GM23338 (cell line): Measurements from ENCODE around the gene CACNA1C. TPM values are rescaled to one million over a fixed set of nuclear protein-coding genes. Genes with fewer than 3 reads are reported as not detected.

Experiments used
- ATAC-seq: fragments of 200-7000 bp; cut with Tn5 transposase; 3 replicates; pipeline ENCODE4 v1.9.1; 2020
- DNase-seq: peaks from one replicate; pipeline ENCODE4 v3.0.0-alpha.2; 2015; ENCODE audit warnings: low spot score
- H2AFZ ChIP-seq: fragments of 200-600 bp; sonication (generic); 2 replicates; pipeline ENCODE4 v1.8.0; 2016; ENCODE audit warnings: antibody characterized with exemption, mild to moderate bottlenecking, moderate library complexity
- H3F3A ChIP-seq: fragments of 200-600 bp; sonication (generic); replicated peaks from 2 replicates; pipeline ENCODE4 v1.8.0; 2017; ENCODE audit warnings: antibody characterized with exemption, mixed run types, low read depth
- H3K27ac ChIP-seq: fragments of 200-600 bp; sonication (generic); 2 replicates; pipeline ENCODE4 v1.6.1; 2016; ENCODE audit warnings: low read depth
- H3K27me3 ChIP-seq: fragments of 200-600 bp; sonication (generic); 2 replicates; pipeline ENCODE4 v1.8.0; 2016; ENCODE audit warnings: mild to moderate bottlenecking, mixed run types, moderate library complexity; ENCODE audit not compliant: insufficient read depth
- H3K36me3 ChIP-seq: fragments of 200-600 bp; sonication (generic); 2 replicates; pipeline ENCODE4 v1.8.0; 2016; ENCODE audit warnings: mild to moderate bottlenecking; ENCODE audit not compliant: insufficient read depth
- H3K4me1 ChIP-seq: fragments of 200-600 bp; sonication (generic); 2 replicates; pipeline ENCODE4 v1.8.0; 2016; ENCODE audit warnings: mild to moderate bottlenecking, moderate library complexity; ENCODE audit not compliant: insufficient read depth
- H3K4me2 ChIP-seq: fragments of 200-600 bp; sonication (generic); 2 replicates; pipeline ENCODE4 v1.7.1; 2017; ENCODE audit warnings: mixed run types
- H3K4me3 ChIP-seq: fragments of 200-600 bp; sonication (generic); 2 replicates; pipeline ENCODE4 v1.6.1; 2016; ENCODE audit warnings: mixed run types
- H3K79me2 ChIP-seq: fragments of 200-600 bp; sonication (generic); replicated peaks from 2 replicates; pipeline ENCODE4 v1.8.0; 2017; ENCODE audit warnings: mild to moderate bottlenecking; ENCODE audit not compliant: insufficient read depth
- H3K9me2 ChIP-seq: fragments of 200-600 bp; sonication (generic); 2 replicates; pipeline ENCODE4 v1.8.0; 2017; ENCODE audit not compliant: insufficient read depth
- H4K20me1 ChIP-seq: fragments of 200-600 bp; sonication (generic); replicated peaks from 2 replicates; pipeline ENCODE4 v1.8.0; 2017; ENCODE audit warnings: mild to moderate bottlenecking; ENCODE audit not compliant: insufficient read depth
- H3K27ac Mint-ChIP-seq: 2 replicates; pipeline ENCODE4 v1.8.0; 2020; ENCODE audit warnings: inconsistent platforms, mild to moderate bottlenecking, moderate library complexity, mixed read lengths
- H3K27me3 Mint-ChIP-seq: 3 replicates; pipeline ENCODE4 v1.8.0; 2022; ENCODE audit warnings: low read depth, mild to moderate bottlenecking, moderate library complexity, mixed read lengths, inconsistent platforms; ENCODE audit not compliant: insufficient read depth, poor library complexity
- H3K36me3 Mint-ChIP-seq: 3 replicates; pipeline ENCODE4 v1.8.0; 2021; ENCODE audit warnings: low read depth, mild to moderate bottlenecking, inconsistent platforms, moderate library complexity, mixed read lengths
- H3K4me1 Mint-ChIP-seq: 3 replicates; pipeline ENCODE4 v1.8.0; 2020; ENCODE audit warnings: mild to moderate bottlenecking, inconsistent platforms, mixed read lengths
- H3K4me3 Mint-ChIP-seq: 3 replicates; pipeline ENCODE4 v1.8.0; 2021; ENCODE audit warnings: moderate library complexity, mild to moderate bottlenecking, inconsistent platforms, mixed read lengths
- H3K9me3 Mint-ChIP-seq: 3 replicates; pipeline ENCODE4 v1.8.0; 2020; ENCODE audit warnings: moderate library complexity, mild to moderate bottlenecking, inconsistent platforms, mixed read lengths
- CREB1 ChIP-seq: fragments of 250-450 bp; sonication (Bioruptor Pico); IDR thresholded peaks from 2 replicates; pipeline ENCODE4 v1.5.0; 2020; ENCODE audit warnings: low read depth, mild to moderate bottlenecking, moderate library complexity
- EZH2 ChIP-seq: fragments of 200-600 bp; sonication (generic); IDR thresholded peaks from one replicate; pipeline ENCODE4 v1.8.0; 2017; ENCODE audit warnings: antibody characterized with exemption, mild to moderate bottlenecking, low read depth; ENCODE audit not compliant: unreplicated experiment
- EZH2phosphoT487 ChIP-seq: fragments of 200-600 bp; sonication (generic); IDR thresholded peaks from one replicate; pipeline ENCODE4 v1.8.1; 2018; ENCODE audit warnings: antibody characterized with exemption; ENCODE audit not compliant: unreplicated experiment
- JUNB ChIP-seq: IDR thresholded peaks from one replicate; pipeline ENCODE4 v1.6.1; 2016; ENCODE audit warnings: antibody characterized with exemption; ENCODE audit not compliant: unreplicated experiment
- POLR2AphosphoS5 ChIP-seq: IDR thresholded peaks from 2 replicates; pipeline ENCODE4 v1.6.1; 2016; ENCODE audit warnings: antibody characterized with exemption, low read depth
- STAT1 ChIP-seq: IDR thresholded peaks from one replicate; pipeline ENCODE4 v1.6.1; 2016; ENCODE audit warnings: antibody characterized with exemption; ENCODE audit not compliant: unreplicated experiment
- ZNF114 ChIP-seq: fragments of 250-450 bp; sonication (Bioruptor Pico); IDR thresholded peaks from 2 replicates; pipeline ENCODE4 v1.5.0; 2020; ENCODE audit warnings: mild to moderate bottlenecking, moderate library complexity
- ZNF331 ChIP-seq: fragments of 250-450 bp; sonication (Bioruptor Pico); IDR thresholded peaks from 2 replicates; pipeline ENCODE4 v1.5.0; 2020; ENCODE audit warnings: low read depth, mild to moderate bottlenecking, moderate library complexity
- polyA plus RNA-seq: library from polyadenylated mRNA; unstranded; fragments of >200 nt; fragmentation: Nextera tagmentation; extraction: Ambion mirVana; gene quantifications from 2 replicates; pipeline ENCODE4 v1.2.1, GENCODE V29; 2016
- total RNA-seq: library from RNA; depleted of rRNA; stranded (reverse); fragments of >200 nt; shearing (Covaris generic); gene quantifications from 2 replicates; pipeline ENCODE4 v1.2.3, GENCODE V29; 2014
- TF ChIP-seq, protein P1 (sequence below): IDR thresholded peaks from 2 replicates; pipeline ENCODE4 v1.6.1; 2016; ENCODE audit warnings: antibody characterized with exemption
- TF ChIP-seq, protein P2 (sequence below): IDR thresholded peaks from one replicate; pipeline ENCODE4 v1.6.1; 2018; ENCODE audit warnings: antibody characterized with exemption; ENCODE audit not compliant: unreplicated experiment
- TF ChIP-seq, protein P3 (sequence below), 2 experiments: fragments of 200-600 bp in 1 of 2; sonication (generic) in 1 of 2; conservative IDR thresholded peaks; 2 replicates each; pipeline versions ENCODE4 v1.5.1 to v1.6.1; 2016 to 2017; ENCODE audit warnings: antibody characterized with exemption in 2 of 2, low read depth in 2 of 2, mild to moderate bottlenecking in 2 of 2, moderate library complexity in 1 of 2

Gene CACNA1C
- total and polyA plus RNA-seq, 2 experiments from 2014 or later, result 0.78 to 2.1 TPM

DNA sequence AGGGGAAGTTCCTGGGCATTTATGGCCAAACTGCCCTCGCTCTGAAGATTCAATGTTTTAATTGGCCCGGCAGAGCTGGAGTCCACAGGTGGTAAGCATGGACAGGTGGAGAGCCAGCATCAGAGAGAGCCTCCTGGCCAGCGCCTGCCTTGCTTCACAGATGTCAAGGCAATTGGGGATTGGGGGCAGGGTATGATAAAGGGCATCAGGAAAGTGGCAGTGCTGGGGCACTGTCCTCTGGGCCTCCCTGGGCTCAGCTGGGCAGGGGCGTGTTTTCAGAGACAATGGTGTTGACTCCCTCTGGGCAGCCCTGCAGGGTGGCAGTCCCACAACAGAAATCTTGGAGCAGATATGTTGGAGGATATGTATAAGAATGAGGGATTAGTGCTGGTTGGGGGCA lies 237.3 kb downstream of the CACNA1C start:
- Histone ChIP-seq H3K27ac (no peak overlapping the region), H2AFZ (no peak overlapping the region), H4K20me1 (no peaks in the 10 kb centered on the region), H3K27me3 (no peaks in the 10 kb centered on the region), H3K4me1 (peaks cover 16% of the 10 kb centered on the region; the same call in 1 of the 2 replicates), H3F3A (no peaks in the 10 kb centered on the region), H3K79me2 (no peaks in the 10 kb centered on the region), H3K9me2 (0 out of 2 replicates have a peak, but pooled peaks cover 5% of the 10 kb centered on the region), H3K36me3 (no peaks in the 10 kb centered on the region), H3K4me2 (no peak overlapping the region), H3K4me3 (no peak overlapping the region)
- Mint-ChIP-seq H3K9me3 (0 out of 3 replicates have a peak, but pooled peaks cover 3% of the 10 kb centered on the region), H3K36me3 (no peaks in the 10 kb centered on the region), H3K4me3 (no peak overlapping the region), H3K27me3 (peaks cover 1% of the 10 kb centered on the region), H3K27ac (no peak overlapping the region), H3K4me1 (peaks cover 55% of the 10 kb centered on the region)
- TF ChIP-seq JUNB (no peak), EZH2 (no peak)
- DNase-seq (no peak), ATAC-seq (no peak)

DNA sequence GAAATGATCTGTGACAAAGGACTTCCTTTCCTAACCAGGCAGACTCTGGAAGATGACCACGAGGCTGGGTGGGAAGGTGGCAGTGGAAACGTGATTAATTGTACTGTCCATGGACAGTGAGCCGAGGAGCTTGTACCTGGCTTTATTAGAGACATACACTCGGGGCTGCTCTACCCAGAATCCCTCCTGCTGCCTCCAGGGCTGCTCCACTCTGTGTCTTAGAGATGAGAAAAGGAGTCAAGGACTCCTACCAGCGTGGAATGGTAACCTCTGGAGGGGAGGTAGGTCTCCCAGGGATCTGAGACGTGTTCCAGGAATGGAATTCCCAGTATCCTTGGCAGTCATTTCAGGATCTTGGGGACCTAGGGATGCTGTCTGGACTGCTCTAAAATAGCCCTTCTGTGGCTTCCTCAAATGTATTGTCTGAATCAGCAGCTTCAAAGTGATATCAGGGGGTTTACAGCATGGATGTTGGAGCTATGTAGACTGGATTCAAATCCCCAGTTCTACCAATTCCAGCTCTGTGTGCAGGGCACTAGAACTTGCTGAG lies 237.8 kb downstream of the CACNA1C start:
- peaks cover 19% of the 10 kb centered on the region; the same call in 1 of the 2 replicates for H3K4me1 ChIP-seq
- H3K4me1 Mint-ChIP-seq, result peaks cover 53% of the 10 kb centered on the region
- peaks cover 1% of the 10 kb centered on the region for H3K27me3 Mint-ChIP-seq
- 0 out of 3 replicates have a peak, but pooled peaks cover 3% of the 10 kb centered on the region for H3K9me3 Mint-ChIP-seq
- no peaks in the 10 kb centered on the region for H3K36me3 Mint-ChIP-seq
- no peaks in the 10 kb centered on the region for H3K36me3 ChIP-seq
- H3K4me2 ChIP-seq, result no peak overlapping the region
- H3K27ac ChIP-seq, result no peak overlapping the region
- no peaks in the 10 kb centered on the region for H3K79me2 ChIP-seq
- H4K20me1 ChIP-seq, result no peaks in the 10 kb centered on the region
- no peak overlapping the region for H3K4me3 ChIP-seq
- H2AFZ ChIP-seq, result no peak overlapping the region
- H3K27ac Mint-ChIP-seq, result no peak overlapping the region
- H3K4me3 Mint-ChIP-seq, result no peak overlapping the region
- H3F3A ChIP-seq, result no peaks in the 10 kb centered on the region
- H3K9me2 ChIP-seq, result 0 out of 2 replicates have a peak, but pooled peaks cover 5% of the 10 kb centered on the region
- ATAC-seq (no peak), DNase-seq (no peak)
- H3K27me3 ChIP-seq, result no peaks in the 10 kb centered on the region
- TF ChIP-seq, protein P1, sequence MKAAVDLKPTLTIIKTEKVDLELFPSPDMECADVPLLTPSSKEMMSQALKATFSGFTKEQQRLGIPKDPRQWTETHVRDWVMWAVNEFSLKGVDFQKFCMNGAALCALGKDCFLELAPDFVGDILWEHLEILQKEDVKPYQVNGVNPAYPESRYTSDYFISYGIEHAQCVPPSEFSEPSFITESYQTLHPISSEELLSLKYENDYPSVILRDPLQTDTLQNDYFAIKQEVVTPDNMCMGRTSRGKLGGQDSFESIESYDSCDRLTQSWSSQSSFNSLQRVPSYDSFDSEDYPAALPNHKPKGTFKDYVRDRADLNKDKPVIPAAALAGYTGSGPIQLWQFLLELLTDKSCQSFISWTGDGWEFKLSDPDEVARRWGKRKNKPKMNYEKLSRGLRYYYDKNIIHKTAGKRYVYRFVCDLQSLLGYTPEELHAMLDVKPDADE, result no peak
- TF ChIP-seq POLR2AphosphoS5 (no peak), ZNF114 (no peak), EZH2phosphoT487 (no peak), STAT1 (no peak), ZNF331 (CRISPR knock-in tag) (no peak), EZH2 (no peak), JUNB (no peak), CREB1 (CRISPR knock-in tag) (no peak)
- TF ChIP-seq, protein P2, sequence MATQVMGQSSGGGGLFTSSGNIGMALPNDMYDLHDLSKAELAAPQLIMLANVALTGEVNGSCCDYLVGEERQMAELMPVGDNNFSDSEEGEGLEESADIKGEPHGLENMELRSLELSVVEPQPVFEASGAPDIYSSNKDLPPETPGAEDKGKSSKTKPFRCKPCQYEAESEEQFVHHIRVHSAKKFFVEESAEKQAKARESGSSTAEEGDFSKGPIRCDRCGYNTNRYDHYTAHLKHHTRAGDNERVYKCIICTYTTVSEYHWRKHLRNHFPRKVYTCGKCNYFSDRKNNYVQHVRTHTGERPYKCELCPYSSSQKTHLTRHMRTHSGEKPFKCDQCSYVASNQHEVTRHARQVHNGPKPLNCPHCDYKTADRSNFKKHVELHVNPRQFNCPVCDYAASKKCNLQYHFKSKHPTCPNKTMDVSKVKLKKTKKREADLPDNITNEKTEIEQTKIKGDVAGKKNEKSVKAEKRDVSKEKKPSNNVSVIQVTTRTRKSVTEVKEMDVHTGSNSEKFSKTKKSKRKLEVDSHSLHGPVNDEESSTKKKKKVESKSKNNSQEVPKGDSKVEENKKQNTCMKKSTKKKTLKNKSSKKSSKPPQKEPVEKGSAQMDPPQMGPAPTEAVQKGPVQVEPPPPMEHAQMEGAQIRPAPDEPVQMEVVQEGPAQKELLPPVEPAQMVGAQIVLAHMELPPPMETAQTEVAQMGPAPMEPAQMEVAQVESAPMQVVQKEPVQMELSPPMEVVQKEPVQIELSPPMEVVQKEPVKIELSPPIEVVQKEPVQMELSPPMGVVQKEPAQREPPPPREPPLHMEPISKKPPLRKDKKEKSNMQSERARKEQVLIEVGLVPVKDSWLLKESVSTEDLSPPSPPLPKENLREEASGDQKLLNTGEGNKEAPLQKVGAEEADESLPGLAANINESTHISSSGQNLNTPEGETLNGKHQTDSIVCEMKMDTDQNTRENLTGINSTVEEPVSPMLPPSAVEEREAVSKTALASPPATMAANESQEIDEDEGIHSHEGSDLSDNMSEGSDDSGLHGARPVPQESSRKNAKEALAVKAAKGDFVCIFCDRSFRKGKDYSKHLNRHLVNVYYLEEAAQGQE, result no peak
- TF ChIP-seq, protein P3, sequence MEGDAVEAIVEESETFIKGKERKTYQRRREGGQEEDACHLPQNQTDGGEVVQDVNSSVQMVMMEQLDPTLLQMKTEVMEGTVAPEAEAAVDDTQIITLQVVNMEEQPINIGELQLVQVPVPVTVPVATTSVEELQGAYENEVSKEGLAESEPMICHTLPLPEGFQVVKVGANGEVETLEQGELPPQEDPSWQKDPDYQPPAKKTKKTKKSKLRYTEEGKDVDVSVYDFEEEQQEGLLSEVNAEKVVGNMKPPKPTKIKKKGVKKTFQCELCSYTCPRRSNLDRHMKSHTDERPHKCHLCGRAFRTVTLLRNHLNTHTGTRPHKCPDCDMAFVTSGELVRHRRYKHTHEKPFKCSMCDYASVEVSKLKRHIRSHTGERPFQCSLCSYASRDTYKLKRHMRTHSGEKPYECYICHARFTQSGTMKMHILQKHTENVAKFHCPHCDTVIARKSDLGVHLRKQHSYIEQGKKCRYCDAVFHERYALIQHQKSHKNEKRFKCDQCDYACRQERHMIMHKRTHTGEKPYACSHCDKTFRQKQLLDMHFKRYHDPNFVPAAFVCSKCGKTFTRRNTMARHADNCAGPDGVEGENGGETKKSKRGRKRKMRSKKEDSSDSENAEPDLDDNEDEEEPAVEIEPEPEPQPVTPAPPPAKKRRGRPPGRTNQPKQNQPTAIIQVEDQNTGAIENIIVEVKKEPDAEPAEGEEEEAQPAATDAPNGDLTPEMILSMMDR (conservative IDR thresholded peaks at IDR 0.05; ENCODE audit: low read depth in 2 of 2), result no peak
